ENCODE measurements around the gene SMARCC1. TPM values are rescaled to one million over a fixed set of nuclear protein-coding genes. Genes with fewer than 3 reads are reported as not detected.

Gene SMARCC1
- total and polyA plus RNA-seq, 2 of the 4 experiments (the other 2 are of a cell fraction): 18.6 to 39.6 TPM

DNA sequence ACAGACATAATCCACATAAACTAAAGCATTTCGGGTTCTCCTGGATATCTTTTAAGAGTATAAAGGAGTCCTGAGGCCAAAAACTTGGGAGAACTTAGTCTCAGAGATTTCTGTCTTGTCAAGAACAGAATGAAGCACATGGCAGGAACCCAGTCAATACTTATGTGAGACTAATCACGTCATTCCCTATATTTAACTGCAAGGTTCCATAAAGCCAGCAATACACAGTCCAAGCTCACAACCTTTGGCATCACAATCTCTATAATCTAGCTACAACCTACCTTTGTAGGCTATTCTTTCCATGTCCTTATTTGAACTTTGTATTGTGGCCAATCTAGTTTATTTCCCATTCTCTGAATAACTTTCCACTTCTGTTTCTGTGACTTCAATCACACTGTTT is 134.1 kb downstream of the SMARCC1 start:
- no peak overlapping the region for H3K4me2 ChIP-seq (ENCODE audit: low read depth, low read length)
- no peaks in the 10 kb centered on the region for H4K20me1 ChIP-seq (ENCODE audit: insufficient read depth, low read length)
- no peak overlapping the region for H2AK9ac ChIP-seq (replicated peaks; ENCODE audit: low read depth, low read length, poor library complexity)
- peaks cover 3% of the 10 kb centered on the region for H3K9me1 ChIP-seq (ENCODE audit: insufficient read depth, low read length)
- no CpG with 5 or more reads among the region's 2 CpGs for WGBS, 2 experiments (ENCODE audit: extremely low coverage in 2 of 2, insufficient read length in 1 of 2)
- no peak overlapping the region for H4K5ac ChIP-seq (ENCODE audit: low read depth, low read length)
- no peak overlapping the region for H3K4ac ChIP-seq (ENCODE audit: low read depth, low read length)
- no peak overlapping the region for H2BK120ac ChIP-seq (ENCODE audit: low read depth, low read length)
- BruUV-seq (replicated peaks): no TSS peak
- H2AFZ ChIP-seq (replicated peaks; ENCODE audit: low read length, poor library complexity): no peak overlapping the region
- H3K79me1 ChIP-seq (ENCODE audit: low read depth in 1 of 2, low read length in 2 of 2): peaks cover 28 to 43% of the 10 kb centered on the region in 2 experiments
- no peaks in the 10 kb centered on the region; the same call in none of the 2 replicates for H3K4me1 ChIP-seq (ENCODE audit: control insufficient read depth, insufficient read depth, low read length)
- H3K18ac ChIP-seq (ENCODE audit: low read depth, low read length): no peak overlapping the region
- no peak overlapping the region for H3K56ac ChIP-seq (ENCODE audit: extremely low read depth, insufficient read depth, low read length)
- ChIA-PET CTCF (no interaction called here), POLR2A (ENCODE audit: unreplicated experiment) (no interaction called here)
- no peaks in the 10 kb centered on the region for H3K27me3 ChIP-seq (ENCODE audit: control insufficient read depth, insufficient read depth, low read length)
- intact Hi-C loops (cut with micrococcal nuclease): no loop called here
- H3K23ac ChIP-seq (ENCODE audit: low read depth, low read length): no peak overlapping the region
- H3K27ac ChIP-seq (ENCODE audit: insufficient read depth, low read length): no peak overlapping the region
- no peak for ATAC-seq (ENCODE audit: low read depth)
- no peaks in the 10 kb centered on the region for H3K9me3 ChIP-seq (ENCODE audit: control insufficient read depth, insufficient read depth, low read length)
- in situ Hi-C loops (cut with MboI; ENCODE audit: low sequenced_read_pairs): no loop called here
- H3K14ac ChIP-seq (replicated peaks; ENCODE audit: low read depth, low read length): no peak overlapping the region
- no peak overlapping the region for H4K91ac ChIP-seq (ENCODE audit: insufficient read depth, low read depth, low read length)
- peaks cover 16% of the 10 kb centered on the region for H3K36me3 ChIP-seq (ENCODE audit: control insufficient read depth, insufficient read depth, low read length)
- H2BK20ac ChIP-seq (ENCODE audit: low read depth, low read length): no peak overlapping the region
- no peak overlapping the region for H2BK15ac ChIP-seq (ENCODE audit: low read depth, low read length)
- H3K9ac ChIP-seq (ENCODE audit: low read depth, low read length): no peak overlapping the region
- no peak overlapping the region for H2BK5ac ChIP-seq (ENCODE audit: low read depth, low read length, poor library complexity, severe bottlenecking)
- no peak overlapping the region for H2AK5ac ChIP-seq (ENCODE audit: low read depth, low read length)
- no peak overlapping the region for H3K4me3 ChIP-seq (ENCODE audit: insufficient read depth, low read depth, low read length)
- dilution Hi-C loops (cut with HindIII; ENCODE audit: low sequenced_read_pairs, unreplicated experiment): no loop called here
- no peak for TF ChIP-seq RCOR1 (IDR thresholded peaks at IDR 0.05; ENCODE audit: insufficient replicate concordance, low read length)
- TF ChIP-seq SMC3 (IDR thresholded peaks at IDR 0.05; ENCODE audit: low read depth, low read length): no peak
- TF ChIP-seq RFX5 (IDR thresholded peaks at IDR 0.05; ENCODE audit: low read depth, low read length): no peak
- no peak for TF ChIP-seq USF2 (IDR thresholded peaks at IDR 0.05; ENCODE audit: low read depth, low read length)
- TF ChIP-seq MAFK (IDR thresholded peaks at IDR 0.05; ENCODE audit: low read depth, low read length): no peak
- TF ChIP-seq, protein P1, sequence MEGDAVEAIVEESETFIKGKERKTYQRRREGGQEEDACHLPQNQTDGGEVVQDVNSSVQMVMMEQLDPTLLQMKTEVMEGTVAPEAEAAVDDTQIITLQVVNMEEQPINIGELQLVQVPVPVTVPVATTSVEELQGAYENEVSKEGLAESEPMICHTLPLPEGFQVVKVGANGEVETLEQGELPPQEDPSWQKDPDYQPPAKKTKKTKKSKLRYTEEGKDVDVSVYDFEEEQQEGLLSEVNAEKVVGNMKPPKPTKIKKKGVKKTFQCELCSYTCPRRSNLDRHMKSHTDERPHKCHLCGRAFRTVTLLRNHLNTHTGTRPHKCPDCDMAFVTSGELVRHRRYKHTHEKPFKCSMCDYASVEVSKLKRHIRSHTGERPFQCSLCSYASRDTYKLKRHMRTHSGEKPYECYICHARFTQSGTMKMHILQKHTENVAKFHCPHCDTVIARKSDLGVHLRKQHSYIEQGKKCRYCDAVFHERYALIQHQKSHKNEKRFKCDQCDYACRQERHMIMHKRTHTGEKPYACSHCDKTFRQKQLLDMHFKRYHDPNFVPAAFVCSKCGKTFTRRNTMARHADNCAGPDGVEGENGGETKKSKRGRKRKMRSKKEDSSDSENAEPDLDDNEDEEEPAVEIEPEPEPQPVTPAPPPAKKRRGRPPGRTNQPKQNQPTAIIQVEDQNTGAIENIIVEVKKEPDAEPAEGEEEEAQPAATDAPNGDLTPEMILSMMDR (conservative IDR thresholded peaks at IDR 0.05; ENCODE audit: low read depth, low read length): no peak
- TF ChIP-seq POLR2A (IDR thresholded peaks at IDR 0.05; ENCODE audit: low read depth, low read length): no peak
- TF ChIP-seq BHLHE40 (IDR thresholded peaks at IDR 0.05; ENCODE audit: low read depth, low read length): no peak
- TF ChIP-seq CEBPB (IDR thresholded peaks at IDR 0.05; ENCODE audit: low read depth, low read length): no peak
- TF ChIP-seq MAZ (IDR thresholded peaks at IDR 0.05; ENCODE audit: borderline replicate concordance, low read depth, low read length): no peak
- no peak for TF ChIP-seq MXI1 (IDR thresholded peaks at IDR 0.05; ENCODE audit: borderline replicate concordance, low read depth, low read length)
- TF ChIP-seq CHD1 (IDR thresholded peaks at IDR 0.05; ENCODE audit: low read depth, low read length): no peak
- TF ChIP-seq, protein P2, sequence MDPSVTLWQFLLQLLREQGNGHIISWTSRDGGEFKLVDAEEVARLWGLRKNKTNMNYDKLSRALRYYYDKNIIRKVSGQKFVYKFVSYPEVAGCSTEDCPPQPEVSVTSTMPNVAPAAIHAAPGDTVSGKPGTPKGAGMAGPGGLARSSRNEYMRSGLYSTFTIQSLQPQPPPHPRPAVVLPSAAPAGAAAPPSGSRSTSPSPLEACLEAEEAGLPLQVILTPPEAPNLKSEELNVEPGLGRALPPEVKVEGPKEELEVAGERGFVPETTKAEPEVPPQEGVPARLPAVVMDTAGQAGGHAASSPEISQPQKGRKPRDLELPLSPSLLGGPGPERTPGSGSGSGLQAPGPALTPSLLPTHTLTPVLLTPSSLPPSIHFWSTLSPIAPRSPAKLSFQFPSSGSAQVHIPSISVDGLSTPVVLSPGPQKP (IDR thresholded peaks at IDR 0.05; ENCODE audit: borderline replicate concordance, low read depth, low read length): no peak
- TF ChIP-seq RAD21 (IDR thresholded peaks at IDR 0.05; ENCODE audit: low read length): no peak
- TF ChIP-seq FOS (IDR thresholded peaks at IDR 0.05; ENCODE audit: low read depth, low read length): no peak
- TF ChIP-seq NFE2L2 (IDR thresholded peaks at IDR 0.05; ENCODE audit: low read depth, low read length): no peak
- no peak for DNase-seq
- no peak overlapping the region for H4K8ac ChIP-seq (ENCODE audit: low read depth in 2 of 2, low read length in 2 of 2)
